ENCODE data around the gene C3orf20. TPM values are rescaled to one million over a fixed set of nuclear protein-coding genes. Genes with fewer than 3 reads are reported as not detected.

C3orf20 gene
- total and polyA plus RNA-seq, 2 experiments from 2014 or later = not detected

DNA sequence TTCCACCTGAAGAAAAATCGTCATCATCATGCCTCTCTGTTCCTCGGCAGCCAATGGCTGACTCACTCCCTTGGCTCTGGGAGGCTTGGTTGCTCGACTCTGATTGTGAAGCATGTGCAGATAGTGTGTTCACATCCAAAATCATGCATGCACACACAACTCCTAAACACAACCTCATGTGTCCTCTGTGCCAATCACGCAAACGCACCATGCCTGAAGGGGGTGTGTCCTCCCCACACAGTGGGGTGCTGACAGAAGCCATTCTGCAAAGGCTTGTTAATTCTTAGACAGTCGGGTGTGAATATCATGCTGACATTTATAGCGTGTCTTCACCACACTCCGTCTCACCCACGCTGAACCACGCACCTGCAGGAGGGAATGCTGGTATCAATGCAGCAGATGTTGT is 34.8 kb upstream of the C3orf20 start (continued):
- TF ChIP-seq, protein P1, sequence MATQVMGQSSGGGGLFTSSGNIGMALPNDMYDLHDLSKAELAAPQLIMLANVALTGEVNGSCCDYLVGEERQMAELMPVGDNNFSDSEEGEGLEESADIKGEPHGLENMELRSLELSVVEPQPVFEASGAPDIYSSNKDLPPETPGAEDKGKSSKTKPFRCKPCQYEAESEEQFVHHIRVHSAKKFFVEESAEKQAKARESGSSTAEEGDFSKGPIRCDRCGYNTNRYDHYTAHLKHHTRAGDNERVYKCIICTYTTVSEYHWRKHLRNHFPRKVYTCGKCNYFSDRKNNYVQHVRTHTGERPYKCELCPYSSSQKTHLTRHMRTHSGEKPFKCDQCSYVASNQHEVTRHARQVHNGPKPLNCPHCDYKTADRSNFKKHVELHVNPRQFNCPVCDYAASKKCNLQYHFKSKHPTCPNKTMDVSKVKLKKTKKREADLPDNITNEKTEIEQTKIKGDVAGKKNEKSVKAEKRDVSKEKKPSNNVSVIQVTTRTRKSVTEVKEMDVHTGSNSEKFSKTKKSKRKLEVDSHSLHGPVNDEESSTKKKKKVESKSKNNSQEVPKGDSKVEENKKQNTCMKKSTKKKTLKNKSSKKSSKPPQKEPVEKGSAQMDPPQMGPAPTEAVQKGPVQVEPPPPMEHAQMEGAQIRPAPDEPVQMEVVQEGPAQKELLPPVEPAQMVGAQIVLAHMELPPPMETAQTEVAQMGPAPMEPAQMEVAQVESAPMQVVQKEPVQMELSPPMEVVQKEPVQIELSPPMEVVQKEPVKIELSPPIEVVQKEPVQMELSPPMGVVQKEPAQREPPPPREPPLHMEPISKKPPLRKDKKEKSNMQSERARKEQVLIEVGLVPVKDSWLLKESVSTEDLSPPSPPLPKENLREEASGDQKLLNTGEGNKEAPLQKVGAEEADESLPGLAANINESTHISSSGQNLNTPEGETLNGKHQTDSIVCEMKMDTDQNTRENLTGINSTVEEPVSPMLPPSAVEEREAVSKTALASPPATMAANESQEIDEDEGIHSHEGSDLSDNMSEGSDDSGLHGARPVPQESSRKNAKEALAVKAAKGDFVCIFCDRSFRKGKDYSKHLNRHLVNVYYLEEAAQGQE (IDR thresholded peaks at IDR 0.05; ENCODE audit: unreplicated experiment) = no peak
- TF ChIP-seq CREB1 (CRISPR knock-in tag; IDR thresholded peaks at IDR 0.05; ENCODE audit: low read depth) = no peak
- no peak for TF ChIP-seq NANOG (IDR thresholded peaks at IDR 0.05; ENCODE audit: borderline replicate concordance)
- TF ChIP-seq, protein P2, sequence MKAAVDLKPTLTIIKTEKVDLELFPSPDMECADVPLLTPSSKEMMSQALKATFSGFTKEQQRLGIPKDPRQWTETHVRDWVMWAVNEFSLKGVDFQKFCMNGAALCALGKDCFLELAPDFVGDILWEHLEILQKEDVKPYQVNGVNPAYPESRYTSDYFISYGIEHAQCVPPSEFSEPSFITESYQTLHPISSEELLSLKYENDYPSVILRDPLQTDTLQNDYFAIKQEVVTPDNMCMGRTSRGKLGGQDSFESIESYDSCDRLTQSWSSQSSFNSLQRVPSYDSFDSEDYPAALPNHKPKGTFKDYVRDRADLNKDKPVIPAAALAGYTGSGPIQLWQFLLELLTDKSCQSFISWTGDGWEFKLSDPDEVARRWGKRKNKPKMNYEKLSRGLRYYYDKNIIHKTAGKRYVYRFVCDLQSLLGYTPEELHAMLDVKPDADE (IDR thresholded peaks at IDR 0.05) = no peak
- TF ChIP-seq EZH2 (IDR thresholded peaks at IDR 0.05; ENCODE audit: low read depth, unreplicated experiment) = no peak
- TF ChIP-seq, protein P3, sequence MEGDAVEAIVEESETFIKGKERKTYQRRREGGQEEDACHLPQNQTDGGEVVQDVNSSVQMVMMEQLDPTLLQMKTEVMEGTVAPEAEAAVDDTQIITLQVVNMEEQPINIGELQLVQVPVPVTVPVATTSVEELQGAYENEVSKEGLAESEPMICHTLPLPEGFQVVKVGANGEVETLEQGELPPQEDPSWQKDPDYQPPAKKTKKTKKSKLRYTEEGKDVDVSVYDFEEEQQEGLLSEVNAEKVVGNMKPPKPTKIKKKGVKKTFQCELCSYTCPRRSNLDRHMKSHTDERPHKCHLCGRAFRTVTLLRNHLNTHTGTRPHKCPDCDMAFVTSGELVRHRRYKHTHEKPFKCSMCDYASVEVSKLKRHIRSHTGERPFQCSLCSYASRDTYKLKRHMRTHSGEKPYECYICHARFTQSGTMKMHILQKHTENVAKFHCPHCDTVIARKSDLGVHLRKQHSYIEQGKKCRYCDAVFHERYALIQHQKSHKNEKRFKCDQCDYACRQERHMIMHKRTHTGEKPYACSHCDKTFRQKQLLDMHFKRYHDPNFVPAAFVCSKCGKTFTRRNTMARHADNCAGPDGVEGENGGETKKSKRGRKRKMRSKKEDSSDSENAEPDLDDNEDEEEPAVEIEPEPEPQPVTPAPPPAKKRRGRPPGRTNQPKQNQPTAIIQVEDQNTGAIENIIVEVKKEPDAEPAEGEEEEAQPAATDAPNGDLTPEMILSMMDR (conservative IDR thresholded peaks at IDR 0.05; ENCODE audit: low read depth in 2 of 2) = no peak
- no peak for TF ChIP-seq POLR2AphosphoS5 (IDR thresholded peaks at IDR 0.05; ENCODE audit: low read depth)
- TF ChIP-seq STAT1 (IDR thresholded peaks at IDR 0.05; ENCODE audit: unreplicated experiment) = no peak
- TF ChIP-seq ZNF331 (CRISPR knock-in tag; IDR thresholded peaks at IDR 0.05; ENCODE audit: low read depth) = no peak
- no peak for TF ChIP-seq EZH2phosphoT487 (IDR thresholded peaks at IDR 0.05; ENCODE audit: unreplicated experiment)
- TF ChIP-seq ZNF114 (CRISPR knock-in tag; IDR thresholded peaks at IDR 0.05) = no peak

DNA sequence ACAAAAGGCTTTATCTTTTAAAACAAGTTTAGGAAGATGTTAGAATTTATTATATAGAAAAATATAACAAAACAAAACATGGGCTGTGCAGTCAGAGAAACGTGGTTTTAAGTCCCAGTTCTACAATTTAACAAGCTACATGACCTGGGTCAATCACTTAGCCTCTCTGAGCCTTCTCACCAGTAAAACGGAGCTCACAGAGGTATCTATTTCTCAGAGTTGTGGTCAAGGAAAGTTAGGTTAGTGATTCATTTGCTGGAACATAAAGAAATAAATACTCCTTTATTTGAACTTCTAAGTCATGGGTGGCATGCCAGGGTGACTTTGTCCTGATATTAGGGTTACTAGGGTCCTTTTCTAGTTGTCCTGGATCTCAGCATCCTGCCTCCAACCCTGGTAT is 34.2 kb upstream of the C3orf20 start:
- no peaks in the 10 kb centered on the region for H3K36me3 ChIP-seq (ENCODE audit: insufficient read depth)
- no peak overlapping the region for H2AFZ ChIP-seq
- peaks cover 6% of the 10 kb centered on the region for H3K4me1 ChIP-seq (ENCODE audit: insufficient read depth)
- H3K9me2 ChIP-seq (ENCODE audit: insufficient read depth) = no peaks in the 10 kb centered on the region
- Mint-ChIP-seq H3K4me1 (peaks cover 4% of the 10 kb centered on the region; the same call in 2 of the 3 replicates), H3K27me3 (ENCODE audit: insufficient read depth, low read depth, poor library complexity) (no peaks in the 10 kb centered on the region), H3K4me3 (no peak overlapping the region), H3K9me3 (no peaks in the 10 kb centered on the region), H3K27ac (no peak overlapping the region), H3K36me3 (ENCODE audit: low read depth) (no peaks in the 10 kb centered on the region)
- no peak overlapping the region for H3K4me3 ChIP-seq
- peaks cover 4% of the 10 kb centered on the region; the same call in 1 of the 2 replicates for H3K27me3 ChIP-seq (ENCODE audit: insufficient read depth)
- ATAC-seq (no peak), DNase-seq (ENCODE audit: low spot score) (no peak)
- no peak overlapping the region for H3K4me2 ChIP-seq
- no peaks in the 10 kb centered on the region for H3F3A ChIP-seq (replicated peaks; ENCODE audit: low read depth)
- H3K27ac ChIP-seq (ENCODE audit: low read depth) = no peak overlapping the region
- H3K79me2 ChIP-seq (replicated peaks; ENCODE audit: insufficient read depth) = no peaks in the 10 kb centered on the region
- H4K20me1 ChIP-seq (replicated peaks; ENCODE audit: insufficient read depth) = no peaks in the 10 kb centered on the region
- TF ChIP-seq POLR2AphosphoS5 (IDR thresholded peaks at IDR 0.05; ENCODE audit: low read depth) = no peak
- TF ChIP-seq, protein P1 (IDR thresholded peaks at IDR 0.05; ENCODE audit: unreplicated experiment) = no peak
